Adrenal gland (tissue), 5 donors: ENCODE measurements around the gene ERMARD.

Experiments used
- POLR2A ChIP-seq, 2 donors: fragments of 450-650 bp; IDR thresholded peaks; one replicate each; pipeline ENCODE4 v1.6.1; 2017; ENCODE audit warnings: antibody characterized with exemption in 2 of 2, mild to moderate bottlenecking in 2 of 2, moderate library complexity in 1 of 2
- TF ChIP-seq, protein P1 (sequence below), 6 experiments: fragments of 450-650 bp in 4 of 6; fragments of 200-600 bp in 2 of 6; sonication (generic) in 1 of 6; IDR thresholded peaks; 1 replicate in 5 of 6; 2 replicates in 1 of 6; pipeline versions ENCODE4 v1.5.1 to v1.8.0; 2016 to 2021; ENCODE audit warnings: antibody characterized with exemption in 6 of 6, mild to moderate bottlenecking in 2 of 6, moderate library complexity in 1 of 6
- donor health status: DM: no; HTN: no; CAD: no.

DNA sequence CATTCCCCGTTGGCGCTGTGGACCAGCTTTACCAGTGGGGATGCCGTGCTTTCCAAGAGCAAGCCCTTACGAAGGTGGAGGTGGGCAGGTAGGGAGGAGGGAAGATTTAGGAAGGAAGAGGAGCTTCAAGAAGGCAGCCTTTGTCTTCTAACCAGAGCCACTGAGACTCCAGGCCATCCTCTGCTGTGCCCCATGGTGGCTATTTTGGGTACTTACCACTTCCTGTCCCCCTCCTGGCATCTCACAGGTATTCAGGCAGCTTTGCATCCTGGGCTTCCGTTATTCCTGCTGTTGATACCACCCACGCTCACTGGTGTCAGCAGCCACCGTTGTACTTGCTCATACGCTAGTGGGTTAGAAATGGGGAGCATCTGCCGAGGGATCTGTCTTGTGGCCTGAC, 22.9 kb downstream of the ERMARD start:
- TF ChIP-seq, protein P1, sequence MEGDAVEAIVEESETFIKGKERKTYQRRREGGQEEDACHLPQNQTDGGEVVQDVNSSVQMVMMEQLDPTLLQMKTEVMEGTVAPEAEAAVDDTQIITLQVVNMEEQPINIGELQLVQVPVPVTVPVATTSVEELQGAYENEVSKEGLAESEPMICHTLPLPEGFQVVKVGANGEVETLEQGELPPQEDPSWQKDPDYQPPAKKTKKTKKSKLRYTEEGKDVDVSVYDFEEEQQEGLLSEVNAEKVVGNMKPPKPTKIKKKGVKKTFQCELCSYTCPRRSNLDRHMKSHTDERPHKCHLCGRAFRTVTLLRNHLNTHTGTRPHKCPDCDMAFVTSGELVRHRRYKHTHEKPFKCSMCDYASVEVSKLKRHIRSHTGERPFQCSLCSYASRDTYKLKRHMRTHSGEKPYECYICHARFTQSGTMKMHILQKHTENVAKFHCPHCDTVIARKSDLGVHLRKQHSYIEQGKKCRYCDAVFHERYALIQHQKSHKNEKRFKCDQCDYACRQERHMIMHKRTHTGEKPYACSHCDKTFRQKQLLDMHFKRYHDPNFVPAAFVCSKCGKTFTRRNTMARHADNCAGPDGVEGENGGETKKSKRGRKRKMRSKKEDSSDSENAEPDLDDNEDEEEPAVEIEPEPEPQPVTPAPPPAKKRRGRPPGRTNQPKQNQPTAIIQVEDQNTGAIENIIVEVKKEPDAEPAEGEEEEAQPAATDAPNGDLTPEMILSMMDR (IDR thresholded peaks at IDR 0.05): no peak
- TF ChIP-seq POLR2A (IDR thresholded peaks at IDR 0.05): no peak
